Heart right ventricle (tissue), 16 donors: Measurements from ENCODE around the gene PLTP. TPM values are rescaled to one million over a fixed set of nuclear protein-coding genes. Genes with fewer than 3 reads are reported as not detected.
"Not testable (repeated sequence)": the region's sequence is repeated elsewhere in the genome, so short reads cannot be mapped to it uniquely, and the experiment has no call there.

Experiments used
- ATAC-seq, 8 donors: fragments of 200-7000 bp; cut with Tn5 transposase; one replicate each; pipeline ENCODE4 v1.9.1; 2020; ENCODE audit warnings: mild to moderate bottlenecking in 8 of 8, moderate library complexity in 8 of 8, moderate number of reproducible peaks in 1 of 8
- DNase-seq, 2 donors: peaks; one replicate each; pipeline ENCODE4 v3.0.0-alpha.2; 2020
- H3K27ac ChIP-seq, 10 donors: fragments of 200-600 bp; sonication (generic) in 2 of 10; one replicate each; pipeline versions ENCODE4 v1.5.0 to v1.8.0; 2020 to 2022; ENCODE audit warnings: mild to moderate bottlenecking in 3 of 10
- H3K27me3 ChIP-seq, 7 donors: fragments of 200-600 bp; one replicate each; pipeline ENCODE4 v1.8.0; 2021 to 2022; ENCODE audit warnings: mild to moderate bottlenecking in 2 of 7
- H3K36me3 ChIP-seq, 9 donors: fragments of 200-600 bp; sonication (generic) in 1 of 9; one replicate each; pipeline versions ENCODE4 v1.5.0 to v1.8.0; 2020 to 2022; ENCODE audit warnings: mild to moderate bottlenecking in 2 of 9
- H3K4me1 ChIP-seq, 9 donors: fragments of 200-600 bp; sonication (generic) in 1 of 9; one replicate each; pipeline versions ENCODE4 v1.5.0 to v1.8.0; 2020 to 2022; ENCODE audit warnings: mild to moderate bottlenecking in 4 of 9
- H3K4me3 ChIP-seq, 10 donors: fragments of 200-600 bp; sonication (generic) in 2 of 10; one replicate each; pipeline versions ENCODE4 v1.5.0 to v1.8.0; 2020 to 2022; ENCODE audit warnings: mild to moderate bottlenecking in 7 of 10, moderate library complexity in 2 of 10
- H3K9me3 ChIP-seq, 11 donors: fragments of 200-600 bp in 10 of 11; sonication (generic) in 2 of 11; one replicate each; pipeline versions ENCODE4 v1.5.0 to v1.8.0; 2013 to 2022; ENCODE audit warnings: mild to moderate bottlenecking in 2 of 11, control low read depth in 1 of 11, moderate library complexity in 1 of 11
- CTCF ChIP-seq, 9 donors: fragments of 200-600 bp; sonication (generic) in 2 of 9; IDR thresholded peaks; one replicate each; pipeline versions ENCODE4 v1.5.0 to v1.8.0; 2021 to 2022; ENCODE audit warnings: antibody characterized with exemption in 9 of 9, mild to moderate bottlenecking in 5 of 9, moderate library complexity in 1 of 9
- WGBS, 2 donors: extraction: QIAGEN DNeasy Blood & Tissue Kit; methylation state at CpG; one replicate each; pipeline ENCODE4 v1.1.7; 2013; ENCODE audit warnings: inconsistent platforms in 1 of 2; 5-methylcytosine and 5-hydroxymethylcytosine counted together
- intact Hi-C, 10 donors: fragments of 100-400 bp; cut with DNase I; formaldehyde crosslinking; loops; one replicate each; pipeline versions ENCODE4 v1.11.1 to v1.14.2; 2022
- polyA plus RNA-seq, 2 donors: library from polyadenylated mRNA; stranded (reverse); fragments of 200-250 nt; gene quantifications; one replicate each; pipeline ENCODE4 v1.2.3, GENCODE V29; 2013
- total RNA-seq, 10 donors: library from RNA; stranded (reverse); fragmentation: NEBNext Ultra II Directional in 3 of 10; extraction: Animal tissue kit (Norgen Biotek cat#: 25700) in 3 of 10; gene quantifications; one replicate each; pipeline versions ENCODE4 v1.2.1 to v1.2.4, GENCODE V29; 2021 to 2023
- donor health status: Arrhythmogenic right ventricular cardiomyopathy.
- donor health status: ischemic (EF 13 %, LVEDD 7.1; RV severe dilation, severe dysfunction).
- donor health status: healthy with polysubstance abuse.
- donor health status: DM: no; HTN: yes; CAD: no.
- donor health status: DM: no; HTN: no; CAD: no.
- donor health status: ischemic (EF 25% LVEDD 6.9; RV normal size, moderate dysfunction).
- donor health status: ischemic (EF 25% LVEDD 5.7; RV mildly dilated, moderate dysfunction).
- donor health status: healthy.
- donor health status: DM: yes; HTN: yes; CAD: no.
- donor health status: Ischemic cardiomyopathy.
- donor health status: ischemic (EF 35%, LVEDD 5.7; RV mildly dilated, moderate dysfunction).
- donor health status: nonischemic (EF 11% LVEDD 7.7; RV severe dilation, severe dysfunction).
- donor health status: DM: yes; HTN: yes; CAD: no.
- donor health status: PGD.
- donor health status: ischemic (EF 29% LVEDD 5.4; RV normal size, mild dysfunction).
- donor health status: nonischemic (EF 23%, LVEDD 6.1; RV moderate dilation, normal function).

The PLTP gene
- total and polyA plus RNA-seq, 12 donors: 10.7 to 230 (median 40.4) TPM

DNA sequence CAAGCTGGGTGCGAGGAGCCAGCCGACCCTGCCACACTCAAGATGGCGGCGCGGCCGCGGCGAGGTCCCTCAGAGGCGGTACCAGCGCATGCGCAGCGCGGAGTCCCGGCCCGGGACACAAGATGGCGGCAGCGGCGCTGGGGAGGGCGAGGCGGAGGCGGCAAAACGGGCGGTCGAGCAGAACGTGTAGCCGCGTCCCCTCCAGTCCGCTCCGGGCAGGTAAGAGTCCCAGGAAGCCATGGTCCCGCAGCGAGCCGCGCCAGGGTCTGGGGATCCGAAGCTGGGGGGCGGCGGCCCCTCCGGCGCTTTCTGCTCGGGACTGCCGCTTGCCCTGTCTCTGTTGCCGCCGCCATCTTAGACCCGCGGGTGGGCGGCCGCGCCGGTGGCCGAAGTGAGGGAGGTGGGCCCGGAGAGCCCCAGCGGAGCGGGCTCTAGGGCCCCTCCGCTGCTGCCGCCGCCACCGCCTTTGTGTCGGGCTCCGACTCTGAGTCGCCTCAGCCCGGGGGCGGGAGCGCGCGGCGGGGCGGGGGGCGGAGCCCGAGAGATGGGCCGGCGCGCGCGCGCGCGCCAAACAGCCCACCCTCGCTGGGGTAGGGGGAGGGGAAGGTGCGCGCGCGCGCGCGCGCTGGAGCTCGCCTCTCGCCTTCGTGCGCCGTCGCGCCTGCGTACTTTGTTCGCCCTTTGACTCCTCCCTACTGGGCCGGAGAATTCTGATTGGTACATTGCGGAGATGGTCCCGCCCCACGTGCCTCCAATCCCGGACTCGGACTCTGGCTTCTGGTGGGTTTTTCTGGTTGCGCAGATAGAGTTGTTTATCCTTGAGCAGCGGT is 22.8 kb upstream of the PLTP start, which contains the start of gene PCIF1:
Gene PCIF1 (plus strand): TSS at position 98 of the 830 bp plus-strand sequence. CDS start 4,317 bp downstream, outside the sequence.
- peak in 2 of 9 donors; percentile 6 to 13 for TF ChIP-seq CTCF (IDR thresholded peaks at IDR 0.05)
- Histone ChIP-seq H3K4me1 (peaks cover 0 to 38% (median 23%) of the 10 kb centered on the region in 9 donors), H3K4me3 (peak within 1 kb of the TSS; percentile 64 to 100 (median 96)), H3K36me3 (peaks cover 0 to 36% (median 27%) of the 10 kb centered on the region in 9 donors), H3K27me3 (no peaks in the 10 kb centered on the region), H3K9me3 (no peaks in the 10 kb centered on the region), H3K27ac (peak within 1 kb of the TSS; percentile 99 to 100 (median 100))
- WGBS, 2 donors: 0 to 1% methylated on average over 81 to 91 of the region's 102 CpGs
- intact Hi-C loops: loop anchor here in 6 of 10 donors (1.0 to 10.0 kb wide), 6 partner anchors 24 to 110 kb away; partner anchors contain the start of genes CTSA (in 5 of the 6), NEURL2 (in 5 of the 6), TNNC2 (in 1 of the 6) and ZNF335 (in 1 of the 6)
- DNase-seq: peak; percentile 98 to 99
- peak; percentile 88 to 94 (median 92) for ATAC-seq

DNA sequence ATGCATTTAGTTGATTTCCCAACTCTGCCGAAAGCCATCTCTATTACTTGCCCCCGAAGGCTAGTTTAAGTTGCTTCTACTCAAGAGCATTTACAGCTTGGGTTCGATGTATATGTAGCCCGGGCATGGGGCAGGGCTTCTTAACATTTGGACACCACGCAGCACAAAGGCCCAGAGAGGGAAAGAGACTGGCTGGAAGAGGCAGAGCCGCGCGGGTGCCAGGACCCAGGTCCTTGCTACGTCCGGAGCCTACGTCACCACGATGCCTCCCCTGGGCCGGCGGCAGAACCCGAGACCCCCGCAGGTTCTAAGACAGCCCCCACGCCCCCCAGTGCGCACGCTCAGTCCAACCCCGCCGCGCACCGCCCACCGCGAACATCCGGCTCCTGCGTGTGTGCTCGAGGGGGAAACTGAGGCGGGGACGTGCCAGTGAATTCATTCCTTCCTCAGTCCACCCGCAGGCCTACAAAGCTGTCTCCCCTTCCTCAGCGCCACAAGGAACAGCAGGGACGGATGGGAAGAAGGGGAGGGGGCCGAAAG is 22.2 kb upstream of the PLTP start:
- peak overlapping the region; percentile 99 to 100 (median 100) for H3K27ac ChIP-seq
- intact Hi-C loops: loop anchor here in 6 of 10 donors (2.0 to 10.0 kb wide), 5 partner anchors 23 to 109 kb away; partner anchors contain the start of genes CTSA (in 5 of the 6), NEURL2 (in 5 of the 6), TNNC2 (in 1 of the 6) and ZNF335 (in 1 of the 6)
- DNase-seq (peak; percentile 74 to 81), ATAC-seq (peak; percentile 6 to 66 (median 46))
- H3K4me3 ChIP-seq: peak overlapping the region; percentile 53 to 100 (median 96)
- peaks cover 0 to 29% (median 20%) of the 10 kb centered on the region in 9 donors for H3K36me3 ChIP-seq
- H3K27me3 ChIP-seq: no peaks in the 10 kb centered on the region
- H3K9me3 ChIP-seq: no peaks in the 10 kb centered on the region
- TF ChIP-seq CTCF (IDR thresholded peaks at IDR 0.05): no peak
- WGBS, 2 donors: 0 to 1% methylated on average over 34 of the region's 34 CpGs
- peaks cover 0 to 38% (median 23%) of the 10 kb centered on the region in 9 donors for H3K4me1 ChIP-seq

DNA sequence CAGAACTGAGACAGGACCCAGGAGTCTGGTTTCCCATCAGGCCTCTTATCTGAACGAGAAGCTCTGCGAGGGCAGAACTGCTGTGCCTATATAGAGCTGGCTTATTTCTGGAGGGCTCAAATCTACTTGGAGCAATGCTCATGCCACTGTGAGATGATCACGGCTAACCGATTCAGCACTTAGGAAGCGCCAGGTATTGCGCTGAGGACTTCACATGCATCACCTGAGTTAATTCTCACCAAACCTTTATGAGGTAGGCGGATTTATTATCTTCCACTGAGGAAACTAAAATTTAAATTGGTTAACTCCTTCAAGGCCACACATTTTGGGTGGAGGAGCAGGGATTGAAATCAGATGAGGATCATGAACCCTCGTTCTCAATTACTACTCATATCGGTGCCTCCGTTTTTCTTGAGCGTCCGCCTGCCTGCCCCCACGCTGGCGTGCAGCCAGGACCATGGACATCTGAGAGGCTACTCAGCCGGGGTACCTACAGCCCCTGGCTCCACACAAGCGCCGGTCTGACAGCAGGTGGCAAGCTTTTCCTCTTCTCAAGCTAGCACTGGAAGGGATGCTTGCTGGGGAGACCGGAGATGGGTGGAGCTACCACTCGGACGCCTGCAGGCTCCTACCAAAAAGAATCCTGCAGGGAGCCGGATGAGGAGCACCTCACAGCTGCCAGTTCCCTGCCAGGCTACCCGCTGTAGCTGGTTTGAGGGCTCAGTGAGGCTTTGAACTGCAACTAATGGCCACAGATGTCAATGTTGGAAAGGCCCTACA is 21.5 kb upstream of the PLTP start:
- Histone ChIP-seq H3K9me3 (no peaks in the 10 kb centered on the region), H3K4me1 (peaks cover 0 to 38% (median 23%) of the 10 kb centered on the region in 9 donors), H3K36me3 (peaks cover 0 to 23% (median 14%) of the 10 kb centered on the region in 9 donors), H3K4me3 (peak overlapping the region; percentile 53 to 100 (median 96)), H3K27ac (peak overlapping the region; percentile 99 to 100 (median 100)), H3K27me3 (no peaks in the 10 kb centered on the region)
- 24% methylated on average over 22 of the region's 22 CpGs for WGBS, 2 donors
- intact Hi-C loops: loop anchor here in 7 of 10 donors (2.0 to 10.0 kb wide), 6 partner anchors 23 to 109 kb away; partner anchors contain the start of genes CTSA (in 5 of the 7), NEURL2 (in 5 of the 7), TNNC2 (in 1 of the 7) and ZNF335 (in 1 of the 7)
- DNase-seq (peak; percentile 67 to 81), ATAC-seq (peak; percentile 19 to 65 (median 52))
- peak in 8 of 9 donors; percentile 9 to 61 (median 30) for TF ChIP-seq CTCF (IDR thresholded peaks at IDR 0.05)

GRCh38 chr20:45931680-45932079 is 19.7 kb upstream of the PLTP start:
- intact Hi-C loops: loop anchor here in 2 of 10 donors (2.0 to 10.0 kb wide), 2 partner anchors 39 to 107 kb away; partner anchors contain the start of gene TNNC2 (in 1 of the 2)
- 94% methylated on average over 17 of the region's 17 CpGs for WGBS, 2 donors
- ATAC-seq, H3K4me3 ChIP-seq, H3K36me3 ChIP-seq, H3K27me3 ChIP-seq, H3K27ac ChIP-seq, H3K9me3 ChIP-seq, DNase-seq: not testable (repeated sequence)
- H3K4me1 ChIP-seq: peaks cover 0 to 26% (median 19%) of the 10 kb centered on the region in 9 donors
